Measurements from ENCODE around the gene RAB3GAP2.

- TF ChIP-seq CTCF (conservative IDR thresholded peaks at IDR 0.05 in 1 of 2, IDR thresholded peaks at IDR 0.05 in 1 of 2; ENCODE audit: low read depth in 1 of 2, low read length in 2 of 2) (no peak), EZH2 (IDR thresholded peaks at IDR 0.05; ENCODE audit: low read length, missing control alignments) (no peak)
Observed at GRCh38 chr1:220303871-220304270, 31.6 kb upstream of the RAB3GAP2 start.

Data from fibroblast of lung (primary cell).